ENCODE measurements around the gene PTRHD1.
"Not testable (repeated sequence)": the region's sequence is repeated elsewhere in the genome, so short reads cannot be mapped to it uniquely, and the experiment has no call there.

GRCh38 chr2:24805811-24806660, 12.8 kb upstream of the PTRHD1 start:
- TF ChIP-seq CTCF (IDR thresholded peaks at IDR 0.05); EZH2 (IDR thresholded peaks at IDR 0.05; ENCODE audit: borderline replicate concordance, insufficient read depth, low read depth, low read length, poor library complexity, severe bottlenecking): not testable (repeated sequence)
